Skeletal muscle satellite cell (primary cell): Measurements from ENCODE around the gene CCR1.
"Not testable (repeated sequence)": the region's sequence is repeated elsewhere in the genome, so short reads cannot be mapped to it uniquely, and the experiment has no call there.

Experiments
- H3K27me3 ChIP-seq: 2 replicates; pipeline ENCODE4 v1.7.0; 2013; ENCODE audit warnings: low read length; ENCODE audit not compliant: control insufficient read depth, insufficient read depth
- H3K36me3 ChIP-seq: 2 replicates; pipeline ENCODE4 v1.7.0; 2013; ENCODE audit warnings: mild to moderate bottlenecking, control low read depth, low read length; ENCODE audit not compliant: insufficient read depth
- H3K4me1 ChIP-seq: 2 replicates; pipeline ENCODE4 v1.7.0; 2013; ENCODE audit warnings: low read length; ENCODE audit not compliant: control insufficient read depth, insufficient read depth
- H3K4me2 ChIP-seq: 2 replicates; pipeline ENCODE4 v1.7.0; 2013; ENCODE audit warnings: mild to moderate bottlenecking, low read length
- H3K4me3 ChIP-seq: 2 replicates; pipeline ENCODE4 v1.7.0; 2013; ENCODE audit warnings: low read length
- H3K9ac ChIP-seq: 2 replicates; pipeline ENCODE4 v1.7.0; 2013; ENCODE audit warnings: mild to moderate bottlenecking, low read depth, low read length, moderate library complexity
- H3K9me3 ChIP-seq: replicated peaks from 2 replicates; pipeline ENCODE4 v1.7.0; 2013; ENCODE audit warnings: mild to moderate bottlenecking, control low read depth, low read length

The CCR1 gene

DNA sequence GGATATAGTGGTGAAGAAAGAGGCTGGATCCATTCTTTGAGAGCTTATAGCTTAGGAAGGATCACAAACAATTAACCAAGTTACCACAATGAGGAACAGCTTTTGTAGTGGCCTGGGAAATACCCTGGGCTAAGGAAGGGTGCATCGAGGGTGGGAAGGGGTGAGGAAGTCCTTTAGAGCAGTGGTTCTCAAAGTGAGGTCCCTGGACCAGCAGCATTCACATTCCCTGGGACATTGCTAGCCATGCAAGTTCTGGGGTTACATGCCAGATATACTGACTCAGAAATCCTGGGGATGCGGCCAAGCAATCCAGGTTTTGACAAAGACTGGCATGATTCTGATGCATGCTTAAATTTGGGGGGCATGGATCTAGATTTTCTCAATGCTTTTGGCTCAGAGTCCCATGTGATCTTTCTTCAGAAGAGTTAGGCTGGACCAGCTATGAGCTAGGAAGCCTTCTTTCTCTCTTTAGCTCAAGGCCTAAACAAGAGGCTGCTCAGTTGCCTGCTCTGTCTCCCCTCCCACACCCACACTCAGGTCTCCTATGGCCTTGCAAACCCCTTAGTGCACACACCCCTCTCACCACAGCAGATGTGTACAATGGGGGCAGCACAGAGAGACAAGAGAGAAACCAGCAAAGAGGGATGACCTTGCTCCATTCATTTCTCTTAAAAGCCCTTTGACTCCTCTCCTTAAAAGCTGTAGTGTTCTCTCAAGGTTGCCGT is 1.8 kb upstream of the CCR1 start:
- Histone ChIP-seq H3K36me3 (no peaks in the 10 kb centered on the region), H3K4me1 (no peaks in the 10 kb centered on the region), H3K9ac (no peak overlapping the region), H3K4me2 (no peak overlapping the region), H3K4me3 (no peak overlapping the region), H3K27me3 (peaks cover 38% of the 10 kb centered on the region), H3K9me3 (no peaks in the 10 kb centered on the region)

GRCh38 chr3:46209053-46209452 is 940 bp upstream of the CCR1 start:
- Histone ChIP-seq H3K4me1 (no peaks in the 10 kb centered on the region), H3K9ac (no peak overlapping the region), H3K27me3 (peaks cover 30% of the 10 kb centered on the region), H3K36me3 (no peaks in the 10 kb centered on the region), H3K4me3 (no peak overlapping the region), H3K4me2 (no peak overlapping the region), H3K9me3 (no peaks in the 10 kb centered on the region)

- H3K9me3 ChIP-seq, H3K9ac ChIP-seq, H3K4me1 ChIP-seq, H3K4me2 ChIP-seq, H3K36me3 ChIP-seq, H3K4me3 ChIP-seq: not testable (repeated sequence)
- H3K27me3 ChIP-seq = peaks cover 16% of the 10 kb centered on the region
These were observed 599 bp downstream of the CCR1 start for GRCh38 chr3:46207514-46207913.

- no peak overlapping the region for H3K9ac ChIP-seq
- no peak overlapping the region for H3K4me3 ChIP-seq
- no peaks in the 10 kb centered on the region for H3K9me3 ChIP-seq
- H3K36me3 ChIP-seq = no peaks in the 10 kb centered on the region
- no peaks in the 10 kb centered on the region for H3K4me1 ChIP-seq
- H3K4me2 ChIP-seq = no peak overlapping the region
- peaks cover 16% of the 10 kb centered on the region for H3K27me3 ChIP-seq
These were observed 1.7 kb downstream of the CCR1 start for GRCh38 chr3:46206282-46207015.

- no peaks in the 10 kb centered on the region for H3K4me1 ChIP-seq
- no peaks in the 10 kb centered on the region for H3K36me3 ChIP-seq
- H3K4me2 ChIP-seq = no peak overlapping the region
- H3K27me3 ChIP-seq = peaks cover 16% of the 10 kb centered on the region
- H3K4me3 ChIP-seq = no peak overlapping the region
- H3K9ac ChIP-seq = no peak overlapping the region
- H3K9me3 ChIP-seq = no peaks in the 10 kb centered on the region
These were observed 2.7 kb downstream of the CCR1 start for GRCh38 chr3:46205286-46205960.

- H3K4me2 ChIP-seq = no peak overlapping the region
- no peaks in the 10 kb centered on the region for H3K4me1 ChIP-seq
- no peaks in the 10 kb centered on the region for H3K36me3 ChIP-seq
- no peak overlapping the region for H3K9ac ChIP-seq
- H3K4me3 ChIP-seq = no peak overlapping the region
- H3K9me3 ChIP-seq = no peaks in the 10 kb centered on the region
- peaks cover 23% of the 10 kb centered on the region for H3K27me3 ChIP-seq
These were observed 4.4 kb downstream of the CCR1 start for GRCh38 chr3:46203681-46204080.

DNA sequence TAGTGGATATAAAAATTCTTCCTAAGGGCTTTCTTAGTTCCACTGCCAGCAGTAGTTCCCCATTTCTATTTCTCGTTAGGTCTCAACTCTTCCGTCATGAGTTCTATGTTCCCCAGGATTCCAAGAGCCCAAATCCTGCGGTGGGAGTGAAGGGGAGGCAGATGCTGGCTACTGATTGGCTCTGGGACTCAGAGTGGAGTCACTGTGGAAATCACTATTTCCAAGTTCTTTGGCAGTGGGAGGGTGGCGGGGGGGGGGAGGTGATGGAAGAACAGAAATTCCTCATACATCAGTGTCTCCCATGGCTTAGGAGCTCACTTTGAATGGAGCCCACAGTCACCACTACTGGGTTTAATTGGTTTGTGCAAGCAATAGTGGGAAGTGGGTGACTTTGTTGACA is 5.6 kb downstream of the CCR1 start:
- H3K9me3 ChIP-seq = no peaks in the 10 kb centered on the region
- H3K4me1 ChIP-seq = no peaks in the 10 kb centered on the region
- no peak overlapping the region for H3K4me3 ChIP-seq
- H3K36me3 ChIP-seq = no peaks in the 10 kb centered on the region
- H3K4me2 ChIP-seq = no peak overlapping the region
- peaks cover 23% of the 10 kb centered on the region for H3K27me3 ChIP-seq
- no peak overlapping the region for H3K9ac ChIP-seq

GRCh38 chr3:46200790-46201189 is 7.3 kb downstream of the CCR1 start:
- H3K27me3 ChIP-seq = peaks cover 23% of the 10 kb centered on the region
- H3K9me3 ChIP-seq = no peaks in the 10 kb centered on the region
- no peak overlapping the region for H3K4me2 ChIP-seq
- no peak overlapping the region for H3K4me3 ChIP-seq
- H3K4me1 ChIP-seq = no peaks in the 10 kb centered on the region
- no peaks in the 10 kb centered on the region for H3K36me3 ChIP-seq
- H3K9ac ChIP-seq = no peak overlapping the region

- Histone ChIP-seq H3K4me1 (no peaks in the 10 kb centered on the region), H3K9me3 (no peaks in the 10 kb centered on the region), H3K9ac (no peak overlapping the region), H3K4me3 (no peak overlapping the region), H3K27me3 (peaks cover 17% of the 10 kb centered on the region), H3K36me3 (no peaks in the 10 kb centered on the region), H3K4me2 (no peak overlapping the region)
These were observed 7.9 kb downstream of the CCR1 start for GRCh38 chr3:46200211-46200610.

GRCh38 chr3:46196261-46196957 is 11.7 kb downstream of the CCR1 start:
- H3K9me3 ChIP-seq = no peaks in the 10 kb centered on the region
- H3K4me3 ChIP-seq = no peak overlapping the region
- H3K4me1 ChIP-seq = no peaks in the 10 kb centered on the region
- H3K27me3 ChIP-seq = peaks cover 23% of the 10 kb centered on the region
- no peak overlapping the region for H3K9ac ChIP-seq
- H3K36me3 ChIP-seq = no peaks in the 10 kb centered on the region
- no peak overlapping the region for H3K4me2 ChIP-seq

GRCh38 chr3:46194868-46195553 is 13.1 kb downstream of the CCR1 start:
- no peaks in the 10 kb centered on the region for H3K4me1 ChIP-seq
- no peak overlapping the region for H3K9ac ChIP-seq
- no peaks in the 10 kb centered on the region for H3K36me3 ChIP-seq
- no peaks in the 10 kb centered on the region for H3K9me3 ChIP-seq
- no peak overlapping the region for H3K4me2 ChIP-seq
- no peak overlapping the region for H3K4me3 ChIP-seq
- H3K27me3 ChIP-seq = peaks cover 21% of the 10 kb centered on the region
